HG03097 (cell line): Measurements from ENCODE around the gene PPM1L.

Source experiments
- ATAC-seq: cut with Tn5 transposase; IDR thresholded peaks from one replicate; pipeline ENCODE4 v1.9.1; 2021; ENCODE audit not compliant: unreplicated experiment, low FRiP score

PPM1L gene

DNA sequence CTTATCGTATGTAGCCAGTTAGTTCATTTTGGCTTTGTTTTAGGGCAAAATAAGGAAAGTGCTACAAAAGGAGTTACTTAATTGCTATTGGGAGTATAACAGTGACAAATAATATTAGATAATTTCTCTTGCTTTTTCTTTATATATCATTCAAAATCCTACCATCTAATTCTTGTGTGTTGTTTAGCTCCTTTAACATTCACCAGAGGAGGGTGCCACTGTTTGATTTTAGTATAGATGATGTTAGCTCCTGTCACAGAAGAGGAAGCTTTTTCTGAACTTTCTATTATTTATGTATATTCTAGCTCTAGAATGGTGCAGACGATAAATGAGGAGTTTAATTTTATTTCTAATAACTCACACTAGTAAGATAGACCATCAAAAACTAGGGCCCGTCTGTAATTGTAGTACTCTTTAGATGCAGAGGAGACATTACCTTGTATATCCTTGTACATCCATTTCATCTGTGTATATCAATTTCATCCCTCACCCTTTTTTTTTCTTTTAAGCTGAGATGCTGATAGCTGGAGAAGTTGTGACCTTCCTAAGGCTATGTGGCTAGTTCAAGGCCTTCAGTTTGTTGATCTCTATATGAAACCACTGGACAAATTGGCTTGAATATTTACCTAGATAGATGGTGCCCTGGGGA, 3.0 kb downstream of the PPM1L start:
- ATAC-seq: no peak

DNA sequence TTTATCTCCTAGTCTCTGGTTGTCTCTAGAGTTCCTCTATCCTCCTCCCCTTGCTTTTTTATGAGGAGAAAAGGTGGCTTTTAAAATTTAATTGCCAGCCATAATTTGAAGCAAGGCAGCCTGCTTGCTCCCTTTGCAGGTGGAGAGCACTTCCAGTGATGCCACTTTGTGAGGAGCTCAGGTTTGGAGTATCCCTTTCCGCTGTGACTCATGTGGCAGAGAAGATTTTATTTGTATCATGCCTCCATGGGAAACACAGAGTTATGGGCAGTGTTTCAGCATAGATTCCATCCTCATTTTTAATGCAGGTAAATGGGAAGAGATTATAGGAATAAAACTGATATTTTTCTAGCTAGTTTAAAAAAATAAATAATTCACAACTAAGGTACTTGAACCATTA, 7.0 kb downstream of the PPM1L start:
- ATAC-seq: no peak

DNA sequence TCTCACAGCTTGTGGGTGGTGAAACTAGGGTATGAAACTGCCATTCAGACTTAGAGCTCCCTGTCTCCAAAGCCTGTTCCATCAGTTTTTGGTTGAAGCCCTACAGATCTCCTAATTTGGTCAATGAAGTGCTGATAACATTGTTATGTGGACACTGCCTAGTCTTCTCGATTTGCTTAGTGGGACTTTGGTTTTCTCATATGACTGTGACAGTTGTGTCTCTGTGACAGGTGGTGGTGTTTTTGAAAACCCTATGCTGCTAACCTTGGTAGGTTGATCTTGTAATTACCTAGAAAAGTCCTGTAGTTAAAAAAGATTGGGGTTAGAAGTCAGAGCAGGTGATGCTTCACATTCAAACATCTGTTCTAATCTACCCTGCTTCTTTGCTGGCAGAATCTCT, 9.2 kb downstream of the PPM1L start:
- ATAC-seq: no peak

DNA sequence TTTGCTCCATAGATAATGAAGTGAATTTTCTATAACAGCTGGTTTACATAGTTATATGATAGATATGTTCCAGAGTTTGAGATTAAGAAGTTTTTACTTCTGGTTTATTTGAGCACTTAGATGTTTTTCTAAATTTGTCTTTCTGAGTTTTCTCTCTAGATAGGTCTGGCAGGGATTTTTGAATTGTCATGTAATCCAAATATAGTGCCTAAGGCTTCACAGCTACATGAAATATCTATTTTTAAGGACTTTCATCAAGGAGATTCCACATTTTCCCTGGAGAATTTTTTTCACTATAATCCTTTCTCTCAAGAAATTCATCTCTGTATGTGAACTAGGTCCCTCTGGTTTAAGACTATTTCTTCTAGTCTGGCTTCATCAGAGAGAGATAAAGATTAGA, 12.0 kb downstream of the PPM1L start:
- ATAC-seq: no peak

DNA sequence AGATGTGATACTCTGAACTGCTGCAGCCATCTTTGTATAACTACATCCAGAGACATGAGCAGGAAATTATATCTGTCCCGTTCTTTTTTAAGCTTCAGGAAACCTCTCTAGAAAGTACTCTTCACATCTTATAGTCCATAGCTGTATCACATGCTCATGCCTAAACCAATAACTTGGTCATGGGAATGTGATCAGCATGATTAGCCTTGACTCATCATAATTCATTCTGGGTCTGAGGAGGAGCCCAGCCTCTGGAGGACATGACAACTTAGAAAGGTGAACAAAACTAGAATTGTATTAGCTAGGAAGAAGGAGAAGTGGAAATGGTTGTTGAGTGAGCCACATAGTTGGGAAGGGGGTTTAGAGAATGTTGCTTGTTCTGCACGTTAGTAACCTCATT, 12.9 kb downstream of the PPM1L start:
- no peak for ATAC-seq

DNA sequence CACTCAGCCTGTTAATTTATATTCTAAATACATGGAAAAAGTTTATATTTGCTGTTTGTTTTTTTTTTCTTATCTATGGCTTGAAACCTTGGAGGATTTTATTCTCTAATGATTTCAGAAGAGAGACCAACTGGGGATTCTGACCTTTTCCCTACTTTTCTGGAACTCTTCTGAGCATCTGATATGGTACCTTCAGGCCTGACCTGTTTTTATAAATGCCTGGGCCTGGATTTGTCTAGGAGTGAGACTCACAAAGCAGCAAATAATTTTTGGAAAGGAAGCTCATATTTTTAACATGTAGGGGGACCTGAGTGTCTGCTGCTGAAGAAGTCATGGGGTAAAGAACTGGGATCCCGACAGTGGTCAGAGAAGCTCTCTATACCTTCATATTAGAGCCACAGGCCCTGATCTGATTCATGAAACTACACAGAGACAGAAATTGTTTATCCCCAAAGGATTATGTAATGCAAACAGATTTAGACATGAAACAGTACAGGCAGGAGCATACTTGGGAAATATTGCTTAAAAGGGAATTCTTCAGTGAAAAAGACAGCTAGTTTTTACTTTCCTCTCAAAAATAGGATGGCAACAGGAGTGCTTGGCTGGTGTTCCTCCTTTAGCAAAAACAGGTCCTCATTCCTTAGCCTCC, 15.9 kb downstream of the PPM1L start:
- ATAC-seq: no peak

DNA sequence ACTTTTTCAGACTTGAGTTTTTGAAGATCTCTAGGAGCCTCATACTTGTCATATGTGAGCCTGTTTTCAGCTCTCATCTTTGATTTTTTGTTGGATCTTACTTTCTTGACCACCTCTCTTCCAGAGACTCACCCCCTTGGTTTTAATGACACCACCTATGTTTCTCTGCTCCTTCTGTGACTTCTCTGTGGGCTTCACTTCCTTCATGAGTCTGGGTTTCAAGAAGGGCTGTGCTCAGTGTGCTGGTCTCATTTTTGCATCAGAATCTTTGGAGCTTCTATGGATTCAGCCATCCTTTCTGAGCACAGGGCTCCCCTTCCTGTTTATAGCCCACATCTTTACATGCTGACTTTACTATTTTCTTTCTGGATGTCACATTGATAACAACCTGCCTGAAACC, 17.7 kb downstream of the PPM1L start:
- ATAC-seq: no peak

DNA sequence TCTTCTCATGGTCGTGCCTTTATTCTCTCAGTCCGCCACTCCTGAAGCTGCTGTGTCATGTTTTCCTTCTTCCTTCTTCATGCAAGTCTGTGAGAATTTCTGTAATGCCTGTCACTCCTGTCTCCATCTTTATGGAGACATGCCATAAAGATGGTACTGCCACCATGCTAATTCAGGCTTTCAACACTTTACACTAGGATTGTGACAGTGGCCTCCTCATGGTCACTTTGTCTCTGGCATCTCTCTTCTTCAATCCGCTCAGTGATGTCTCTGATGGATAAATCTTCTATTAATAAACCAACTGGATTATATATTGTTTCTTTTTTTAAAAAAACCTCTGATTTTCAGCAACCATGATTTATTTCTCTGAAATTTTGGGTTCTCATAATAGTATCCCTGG, 18.1 kb downstream of the PPM1L start:
- no peak for ATAC-seq

DNA sequence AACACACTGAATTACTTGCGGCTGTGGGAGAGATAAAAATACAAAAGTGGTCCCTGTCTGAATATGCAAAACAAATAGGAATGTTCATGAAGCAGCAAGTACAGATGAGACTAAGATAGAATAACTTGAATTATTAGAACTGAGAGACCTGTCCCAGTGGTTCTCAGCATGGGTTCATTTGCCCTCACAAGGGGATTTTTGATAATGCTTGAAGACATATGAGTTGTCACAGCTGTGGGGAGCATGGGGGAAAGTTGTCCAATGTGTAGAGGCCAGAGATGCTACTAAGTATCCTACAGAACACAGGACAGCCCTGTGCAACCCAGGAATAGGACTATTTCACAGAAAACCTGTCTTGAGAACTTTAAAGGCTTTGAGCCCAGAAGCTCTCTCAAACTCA, 22.4 kb downstream of the PPM1L start:
- no peak for ATAC-seq

DNA sequence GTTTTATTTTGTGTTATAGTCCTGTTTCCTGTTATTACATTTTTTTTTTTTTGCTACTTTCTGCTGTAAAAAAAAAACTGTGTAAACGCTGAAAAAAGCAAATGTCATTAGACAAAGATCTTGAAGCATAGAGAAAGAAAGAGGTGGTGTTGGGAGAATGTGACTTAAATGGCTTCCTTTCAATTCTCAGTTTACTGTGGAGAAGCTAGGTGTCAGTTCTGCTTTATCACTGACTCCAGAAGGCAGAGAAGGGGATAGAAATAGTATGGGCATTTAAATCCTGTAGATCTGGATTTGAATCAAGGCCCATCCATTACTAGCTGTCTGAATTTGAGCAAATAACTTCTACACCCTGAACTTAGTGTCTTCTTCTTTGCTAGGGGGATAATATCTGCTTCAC, 23.0 kb downstream of the PPM1L start:
- no peak for ATAC-seq

DNA sequence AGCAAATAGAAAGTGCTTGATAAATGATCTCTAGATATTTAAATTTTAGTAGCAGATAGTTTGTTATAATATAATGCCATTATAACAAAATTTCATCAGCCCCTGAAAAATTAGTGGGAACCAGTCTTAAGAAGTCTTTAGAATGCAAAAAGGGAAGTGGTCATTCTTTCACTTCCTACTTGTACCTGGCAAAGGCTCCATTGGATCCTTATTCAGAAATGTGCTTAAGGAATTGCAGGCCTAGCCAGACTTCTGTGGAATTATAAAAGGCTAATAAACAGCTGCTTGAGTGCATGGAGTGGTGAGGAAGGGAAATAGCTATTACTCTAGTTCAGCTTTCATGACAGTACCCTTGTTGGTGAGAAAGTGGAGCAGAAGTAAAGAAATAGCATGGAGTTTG, 24.2 kb downstream of the PPM1L start:
- ATAC-seq: no peak

DNA sequence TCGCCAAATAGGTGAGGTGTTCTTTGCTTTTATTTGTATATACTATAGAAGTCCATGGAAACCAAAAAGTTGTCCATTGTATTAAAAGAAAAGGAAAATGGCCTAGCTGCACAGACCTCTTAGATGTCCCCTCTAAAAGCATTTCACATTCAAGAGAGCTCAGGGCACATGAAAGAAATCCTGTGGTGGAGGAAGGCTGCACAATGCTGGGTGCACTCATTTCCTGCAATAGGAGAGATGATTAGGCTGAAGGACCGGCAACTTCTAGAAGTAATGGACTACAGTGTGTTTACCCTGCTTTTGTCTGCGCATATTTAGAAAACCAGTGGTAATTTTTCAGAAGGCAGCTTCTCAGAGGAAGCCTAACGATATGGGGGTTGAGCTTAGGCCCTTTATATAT, 25.4 kb downstream of the PPM1L start:
- no peak for ATAC-seq

DNA sequence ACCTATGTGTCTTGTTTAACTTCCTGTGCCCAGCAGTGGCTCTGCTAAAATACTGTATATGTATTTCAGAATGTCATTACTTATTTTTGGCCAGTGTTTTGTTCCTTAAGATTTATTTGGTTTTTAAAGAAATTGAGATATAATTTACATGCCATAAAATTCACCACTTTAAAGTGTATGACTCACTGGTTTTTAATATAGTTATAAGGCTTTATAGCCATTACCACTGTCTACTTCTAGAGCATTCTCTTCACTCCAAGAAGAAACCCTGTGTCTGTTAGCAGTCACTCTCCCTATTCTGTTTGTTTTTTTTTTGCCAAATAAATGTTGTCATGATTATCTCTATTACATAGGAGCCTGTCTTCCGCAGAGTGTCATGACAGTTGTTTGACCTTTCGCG, 25.8 kb downstream of the PPM1L start:
- no peak for ATAC-seq

DNA sequence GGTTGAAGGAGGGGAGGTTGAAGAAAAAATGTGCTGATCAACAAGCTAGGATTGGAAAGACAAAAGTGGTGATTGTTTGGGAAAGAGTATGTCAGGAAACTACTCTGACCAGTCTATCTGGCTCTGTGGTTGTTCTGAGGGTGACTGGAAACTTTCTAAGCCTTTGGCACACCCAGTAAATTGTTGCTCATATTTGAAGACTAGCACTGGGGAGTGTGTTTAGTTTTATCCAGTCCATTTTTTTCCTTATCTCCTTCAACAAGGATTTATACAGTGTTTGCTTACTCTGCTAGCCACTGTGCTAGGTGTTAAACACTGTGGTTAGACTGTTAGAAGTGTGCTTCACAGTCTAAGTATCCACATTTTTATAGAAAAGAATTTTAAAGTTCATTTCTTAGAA, 28.8 kb downstream of the PPM1L start:
- ATAC-seq: no peak

DNA sequence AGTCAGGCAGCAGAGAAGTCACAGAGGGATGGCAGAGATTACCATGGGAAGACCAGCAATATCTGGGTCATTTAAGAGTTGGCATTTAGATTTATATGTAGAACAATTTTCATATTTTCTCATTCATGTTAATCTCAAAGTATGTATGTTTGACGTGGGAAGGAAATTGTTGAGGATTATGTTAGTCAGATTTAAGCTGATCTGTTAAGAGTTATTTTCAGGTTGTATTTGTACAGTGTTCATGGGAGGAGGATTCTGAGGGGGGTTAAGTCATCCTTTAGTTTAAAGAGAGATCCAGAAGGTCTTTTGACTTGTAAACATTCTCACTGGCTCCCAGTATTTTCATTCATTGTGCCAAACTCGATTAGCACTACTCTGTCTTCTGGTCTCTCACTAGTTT, 34.7 kb downstream of the PPM1L start:
- ATAC-seq: no peak

DNA sequence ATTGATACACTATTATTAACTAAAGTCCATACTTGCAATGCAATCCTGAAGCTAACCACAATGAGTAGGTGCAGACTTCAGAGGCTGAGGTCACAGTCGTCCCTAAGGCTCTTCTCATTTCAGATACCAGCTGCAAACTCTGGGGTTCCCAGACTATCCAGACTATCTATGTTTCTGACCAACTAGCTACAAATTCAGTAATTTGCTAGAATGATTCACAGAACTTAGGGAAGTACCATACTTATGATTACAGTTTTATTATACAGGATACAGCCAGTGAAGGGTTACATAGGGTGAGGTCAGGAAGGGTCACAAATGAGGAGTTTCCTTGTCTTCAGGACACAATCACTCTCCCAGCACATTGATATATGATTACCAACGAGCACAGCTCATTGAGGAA, 36.5 kb downstream of the PPM1L start:
- no peak for ATAC-seq

DNA sequence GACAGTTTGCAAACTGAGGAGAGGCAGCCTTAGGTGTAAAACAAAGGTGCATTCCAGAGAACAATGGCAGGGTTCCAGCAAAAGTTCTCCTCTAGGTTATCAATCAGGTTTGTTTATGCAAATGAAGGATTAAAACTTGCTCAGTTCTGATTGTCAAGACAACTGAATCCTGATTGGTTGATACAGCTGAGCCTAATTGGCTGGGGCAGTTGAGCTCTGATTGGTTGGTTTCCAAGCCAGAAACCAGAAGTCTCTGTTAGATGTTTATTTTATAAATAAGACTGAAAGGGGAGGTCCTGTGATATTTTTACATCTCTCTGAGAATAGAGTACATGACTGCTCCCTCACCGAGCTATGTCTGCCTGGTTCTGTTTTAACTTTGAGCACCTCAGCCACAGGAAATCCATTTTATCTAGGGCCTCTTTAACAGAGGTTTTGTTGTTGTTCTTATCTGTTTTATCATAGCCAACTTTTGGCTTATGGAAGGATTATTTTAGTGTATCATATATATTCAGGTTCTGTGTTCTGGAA, 37.8 kb downstream of the PPM1L start:
- no peak for ATAC-seq

DNA sequence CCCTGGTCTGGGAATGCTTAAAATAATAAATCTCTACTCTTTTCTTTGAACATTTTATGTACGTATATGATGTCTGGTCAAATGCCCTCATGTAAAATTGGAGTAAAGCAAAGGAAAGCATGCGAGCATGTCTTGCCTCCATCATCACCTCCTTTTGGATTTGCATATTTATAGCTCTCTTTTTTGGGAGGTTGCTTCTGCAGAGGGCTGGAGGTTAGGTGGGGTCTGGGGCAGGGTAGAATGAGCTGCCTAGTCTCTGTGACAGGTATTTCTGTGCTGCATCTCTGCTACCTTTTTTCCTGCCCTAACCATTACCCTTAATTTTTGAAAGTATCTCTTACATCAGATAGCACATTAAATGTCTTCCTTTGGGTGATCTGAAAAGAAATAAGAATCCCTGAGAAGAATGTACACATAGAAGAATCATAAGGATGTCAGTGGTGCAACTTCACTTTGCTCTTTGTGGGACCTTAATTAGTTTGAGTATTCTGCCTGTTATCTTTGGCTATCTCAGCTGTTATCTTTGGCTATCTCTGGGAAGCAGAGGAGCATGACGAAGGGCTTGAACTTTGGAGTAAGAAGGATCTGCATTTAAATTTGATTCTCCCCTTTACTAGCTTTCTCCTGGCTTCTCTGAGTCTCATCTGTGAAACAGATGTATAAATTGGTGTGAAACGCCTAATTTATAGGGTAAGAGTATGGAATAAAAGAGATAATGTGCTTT, 40.2 kb downstream of the PPM1L start:
- ATAC-seq: no peak

DNA sequence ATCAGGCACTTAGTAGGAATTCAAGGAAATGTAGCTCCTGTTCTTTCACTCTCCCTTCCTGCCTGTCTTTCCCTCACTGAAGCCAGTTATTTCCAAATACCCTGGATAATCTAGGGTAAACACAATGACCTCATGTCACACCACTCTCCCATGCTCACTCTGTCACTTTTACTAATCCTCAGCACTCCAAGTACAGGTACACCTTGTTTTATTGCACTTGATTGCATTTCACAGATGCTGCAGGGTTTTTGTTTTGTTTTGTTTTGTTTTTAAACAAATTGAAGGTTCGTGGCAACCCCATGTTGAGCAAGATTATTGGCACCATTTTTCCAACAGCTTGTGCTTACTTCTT, 40.8 kb downstream of the PPM1L start:
- no peak for ATAC-seq

DNA sequence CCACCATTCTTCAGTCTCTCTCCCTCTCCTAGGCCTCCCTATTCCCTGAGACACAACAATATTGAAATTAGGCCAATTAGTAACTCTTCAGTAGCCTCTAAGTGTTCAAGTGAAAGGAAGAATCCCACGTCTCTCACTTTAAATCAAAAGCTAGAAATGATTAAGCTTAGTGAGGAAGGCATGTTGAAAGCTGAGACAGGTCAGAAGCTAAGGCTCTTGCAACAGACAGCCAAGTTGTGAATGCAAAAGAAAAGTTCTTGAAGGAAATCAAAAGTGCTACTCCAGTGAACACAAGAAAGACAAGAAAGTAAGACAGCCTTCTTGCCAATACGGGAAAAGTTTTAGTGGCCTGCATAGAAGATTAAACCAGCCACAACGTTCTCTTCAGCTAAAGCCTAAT, 41.3 kb downstream of the PPM1L start:
- no peak for ATAC-seq

DNA sequence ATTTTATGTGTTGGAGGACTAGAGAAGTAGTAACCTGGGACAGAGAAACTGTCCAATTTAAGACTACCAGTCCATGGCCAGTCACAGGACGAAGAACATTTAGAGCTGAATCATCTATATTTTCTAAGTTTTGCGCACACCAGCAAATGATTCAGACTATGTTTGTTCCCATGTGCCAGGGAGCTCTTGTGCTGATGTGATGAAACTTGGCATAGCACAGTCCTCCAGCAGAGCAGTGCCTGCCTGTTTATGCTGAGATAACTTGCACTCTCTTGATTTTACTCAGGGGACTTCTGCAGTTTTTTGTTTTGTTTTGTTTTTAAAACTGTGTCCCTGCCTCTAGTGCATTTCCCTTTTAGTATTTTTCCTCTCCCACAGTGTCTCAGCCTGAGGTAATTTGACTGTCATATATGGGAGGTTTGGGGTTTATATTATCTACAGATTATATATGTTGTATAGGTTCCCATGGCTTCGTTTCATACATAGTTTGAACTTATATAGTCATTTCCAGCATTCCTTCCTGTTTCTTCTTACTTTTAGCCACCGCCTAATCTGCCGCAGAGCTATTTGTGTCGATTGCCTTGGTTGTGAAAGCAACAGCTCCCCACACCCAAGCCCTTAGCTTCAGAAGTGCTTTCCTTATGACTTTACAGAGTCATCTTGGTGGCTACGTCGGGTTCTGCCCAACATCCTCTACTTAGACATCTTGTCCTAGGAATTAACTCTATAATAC, 45.5 kb downstream of the PPM1L start:
- peak; percentile 72 for ATAC-seq
